Measurements from ENCODE around the gene CTNNA2. TPM values are rescaled to one million over a fixed set of nuclear protein-coding genes. Genes with fewer than 3 reads are reported as not detected.

The CTNNA2 gene
- total RNA-seq, 1 experiment from 2014 or later: 0.54 TPM

DNA sequence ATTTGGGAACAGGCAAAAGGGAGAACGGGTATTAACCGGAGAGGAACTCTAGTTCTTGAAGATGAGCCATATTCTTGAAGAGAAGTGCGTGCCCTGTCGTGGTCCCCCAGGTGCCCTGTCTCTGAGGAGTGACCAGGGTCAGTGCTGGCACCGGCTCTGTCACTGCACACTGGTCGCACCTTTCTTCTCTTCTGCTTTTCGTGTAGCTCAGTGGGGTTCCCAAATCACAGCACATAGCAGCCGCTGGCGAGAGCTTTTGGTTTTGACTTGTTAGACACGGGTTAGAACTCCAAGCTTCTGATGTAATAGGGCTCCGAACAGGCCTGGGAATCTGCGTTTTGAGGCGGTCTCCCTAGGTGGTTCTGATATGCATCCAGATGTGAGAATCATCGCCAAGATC, 810.1 kb downstream of the CTNNA2 start:
- no peaks in the 10 kb centered on the region for H3K36me3 ChIP-seq (ENCODE audit: control insufficient read depth, insufficient read depth, low read length)
- in situ Hi-C loops (cut with HindIII; ENCODE audit: low pct_unique_long_range_greater_than_20kb, low sequenced_read_pairs): no loop called here
- H3K9me3 ChIP-seq (ENCODE audit: control insufficient read depth, insufficient read depth, low read depth, low read length): no peaks in the 10 kb centered on the region
- no peak overlapping the region for H3K4me3 ChIP-seq (ENCODE audit: low read depth in 2 of 2, low read length in 2 of 2)
- DNase-seq (ENCODE audit: low read depth, low spot score): no peak
- POLR2A ChIA-PET: no interaction called here
- no peaks in the 10 kb centered on the region for H3K27me3 ChIP-seq (ENCODE audit: control insufficient read depth, insufficient read depth, low read length)
- CTCF ChIA-PET: no interaction called here
- no TSS peak for BruUV-seq (replicated peaks)
- no peak for ATAC-seq
- H3K4me1 ChIP-seq (ENCODE audit: control insufficient read depth, insufficient read depth, low read length): no peaks in the 10 kb centered on the region
- TF ChIP-seq POLR2AphosphoS5 (IDR thresholded peaks at IDR 0.05; ENCODE audit: low read depth, low read length) (no peak), TCF7L2 (IDR thresholded peaks at IDR 0.05; ENCODE audit: low read depth, low read length) (no peak), REST (IDR thresholded peaks at IDR 0.05; ENCODE audit: insufficient read depth in 1 of 2, low read depth in 2 of 2, low read length in 1 of 2) (no peak), SIN3A (IDR thresholded peaks at IDR 0.05; ENCODE audit: borderline replicate concordance, insufficient read depth, low read depth, low read length) (no peak), CTCF (IDR thresholded peaks at IDR 0.05) (no peak)
- intact Hi-C loops (cut with micrococcal nuclease; ENCODE audit: unreplicated experiment): no loop called here
- H3K27ac ChIP-seq (ENCODE audit: low read length): no peak overlapping the region

DNA sequence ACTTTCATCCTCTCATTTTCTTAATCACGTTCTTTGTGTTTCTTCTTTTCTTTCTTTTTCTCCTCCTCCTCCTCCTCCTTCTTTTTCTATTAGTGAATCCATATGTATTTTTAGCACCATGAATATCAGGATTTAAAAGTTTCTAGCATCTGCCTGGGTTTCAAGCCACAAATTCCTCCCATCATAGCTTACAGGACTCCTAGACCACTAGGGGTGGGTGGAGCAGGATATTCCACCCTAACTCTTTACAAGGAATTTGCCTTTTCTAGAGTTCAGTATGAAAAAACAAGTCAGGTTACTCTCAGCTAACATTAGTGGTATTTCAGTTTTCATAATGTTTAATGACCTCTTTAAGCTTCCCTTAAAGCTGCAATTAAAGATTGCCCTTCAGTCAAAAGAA, 810.8 kb downstream of the CTNNA2 start:
- CTCF ChIA-PET: interaction anchor here (0.8 kb wide), 1 partner anchor 219 kb away, joined by 3 read pairs; no protein-coding TSS in a partner anchor
- intact Hi-C loops (cut with micrococcal nuclease; ENCODE audit: unreplicated experiment) (no loop called here), in situ Hi-C loops (cut with HindIII; ENCODE audit: low pct_unique_long_range_greater_than_20kb, low sequenced_read_pairs) (no loop called here)
- Histone ChIP-seq H3K27me3 (ENCODE audit: control insufficient read depth, insufficient read depth, low read length) (no peaks in the 10 kb centered on the region), H3K27ac (ENCODE audit: low read length) (no peak overlapping the region), H3K36me3 (ENCODE audit: control insufficient read depth, insufficient read depth, low read length) (no peaks in the 10 kb centered on the region), H3K4me1 (ENCODE audit: control insufficient read depth, insufficient read depth, low read length) (no peaks in the 10 kb centered on the region), H3K4me3 (ENCODE audit: low read depth in 2 of 2, low read length in 2 of 2) (no peak overlapping the region), H3K9me3 (ENCODE audit: control insufficient read depth, insufficient read depth, low read depth, low read length) (no peaks in the 10 kb centered on the region)
- ATAC-seq: no peak
- DNase-seq (ENCODE audit: low read depth, low spot score): no peak
- TF ChIP-seq POLR2AphosphoS5 (IDR thresholded peaks at IDR 0.05; ENCODE audit: low read depth, low read length) (no peak), TCF7L2 (IDR thresholded peaks at IDR 0.05; ENCODE audit: low read depth, low read length) (no peak), SIN3A (IDR thresholded peaks at IDR 0.05; ENCODE audit: borderline replicate concordance, insufficient read depth, low read depth, low read length) (no peak), REST (IDR thresholded peaks at IDR 0.05; ENCODE audit: insufficient read depth in 1 of 2, low read depth in 2 of 2, low read length in 1 of 2) (no peak), CTCF (IDR thresholded peaks at IDR 0.05) (no peak)
- POLR2A ChIA-PET: no interaction called here
- BruUV-seq (replicated peaks): no TSS peak

Data from Panc1 (cell line).